HepG2 (cell line): ENCODE results near the gene KIF22. TPM values are rescaled to one million over a fixed set of nuclear protein-coding genes. Genes with fewer than 3 reads are reported as not detected.

Experiments
- ATAD3A ChIP-seq: sonication (generic); formaldehyde crosslinking; IDR thresholded peaks from 2 replicates; pipeline ENCODE4 v1.4.0; 2020; ENCODE audit warnings: missing genetic modification reagents
- ATF2 ChIP-seq: sonication (generic); formaldehyde crosslinking; IDR thresholded peaks from 2 replicates; pipeline ENCODE4 v1.4.0; 2020; ENCODE audit warnings: missing genetic modification reagents
- ATF3 ChIP-seq: sonication (generic); formaldehyde crosslinking; IDR thresholded peaks from 2 replicates; pipeline ENCODE4 v1.4.0; 2020; ENCODE audit warnings: missing genetic modification reagents
- CREBL2 ChIP-seq: sonication (generic); formaldehyde crosslinking; IDR thresholded peaks from 2 replicates; pipeline ENCODE4 v1.8.1; 2023; ENCODE audit warnings: missing genetic modification reagents, mild to moderate bottlenecking, borderline replicate concordance
- ELF4 ChIP-seq: sonication (generic); formaldehyde crosslinking; IDR thresholded peaks from 2 replicates; pipeline ENCODE4 v1.5.0; 2020; ENCODE audit warnings: missing genetic modification reagents, mild to moderate bottlenecking, moderate library complexity, borderline replicate concordance
- FOXK1 ChIP-seq: sonication (generic); formaldehyde crosslinking; IDR thresholded peaks from 2 replicates; pipeline ENCODE4 v1.4.0; 2020; ENCODE audit warnings: low read depth, missing genetic modification reagents, borderline replicate concordance
- HNF4G ChIP-seq, 2 experiments: sonication (generic) in 1 of 2; formaldehyde crosslinking in 1 of 2; IDR thresholded peaks; 2 replicates each; pipeline versions ENCODE4 v1.4.0 to v1.6.1; 2011 to 2020; ENCODE audit warnings: borderline replicate concordance in 2 of 2, low read depth in 2 of 2, mild to moderate bottlenecking in 2 of 2, low read length in 1 of 2, missing genetic modification reagents in 1 of 2, moderate library complexity in 1 of 2
- MED13 ChIP-seq: sonication (generic); formaldehyde crosslinking; IDR thresholded peaks from 2 replicates; pipeline ENCODE4 v1.5.0; 2020; ENCODE audit warnings: missing genetic modification reagents
- MIER2 ChIP-seq: IDR thresholded peaks from 2 replicates; pipeline ENCODE4 v1.6.1; 2016; ENCODE audit warnings: missing biosample characterization, missing genetic modification reagents
- MXI1 ChIP-seq: IDR thresholded peaks from 3 replicates; pipeline ENCODE4 v1.6.1; 2012; ENCODE audit warnings: low read depth, low read length, inconsistent platforms, borderline replicate concordance
- TMF1 ChIP-seq: sonication (generic); formaldehyde crosslinking; IDR thresholded peaks from 2 replicates; pipeline ENCODE4 v1.8.1; 2022; ENCODE audit warnings: low read depth, missing genetic modification reagents
- XBP1 ChIP-seq: sonication (generic); formaldehyde crosslinking; IDR thresholded peaks from 2 replicates; pipeline ENCODE4 v1.5.0; 2020; ENCODE audit warnings: missing genetic modification reagents
- ZEB1 ChIP-seq: IDR thresholded peaks from 2 replicates; pipeline ENCODE4 v1.6.1; 2012; ENCODE audit warnings: mild to moderate bottlenecking, low read depth, inconsistent platforms; ENCODE audit not compliant: insufficient replicate concordance
- ZHX1 ChIP-seq: sonication (generic); formaldehyde crosslinking; IDR thresholded peaks from 2 replicates; pipeline ENCODE4 v1.8.1; 2022; ENCODE audit warnings: low read depth, mild to moderate bottlenecking, missing genetic modification reagents
- ZNF235 ChIP-seq: sonication (generic); formaldehyde crosslinking; IDR thresholded peaks from 2 replicates; pipeline ENCODE4 v1.8.1; 2023; ENCODE audit warnings: mild to moderate bottlenecking, missing genetic modification reagents, borderline replicate concordance
- ZNF354B ChIP-seq: sonication (generic); formaldehyde crosslinking; IDR thresholded peaks from 2 replicates; pipeline ENCODE4 v1.8.0; 2022; ENCODE audit warnings: mild to moderate bottlenecking, missing genetic modification reagents
- ZNF720 ChIP-seq: sonication (generic); formaldehyde crosslinking; IDR thresholded peaks from 2 replicates; pipeline ENCODE4 v1.4.0; 2020; ENCODE audit warnings: missing genetic modification reagents
- polyA plus RNA-seq, 8 experiments: library from polyadenylated mRNA; depleted of rRNA in 3 of 8; stranded (reverse) in 7 of 8; unstranded in 1 of 8; fragments of >200 nt; fragmentation: Illumina TruSeq in 4 of 8; extraction: Trizol in 4 of 8; gene quantifications; 2 replicates each; pipeline versions ENCODE4 v1.2.1 to v1.2.3, GENCODE V29; 2011 to 2016; ENCODE audit warnings: low read depth in 4 of 8, missing spikeins in 1 of 8, mixed read lengths in 1 of 8; ENCODE audit not compliant: insufficient read depth in 1 of 8
- total RNA-seq, 5 experiments: library from RNA; depleted of rRNA; stranded (reverse); fragments of >200 nt; fragmentation: Illumina TruSeq; extraction: Trizol; gene quantifications; 2 replicates each; pipeline ENCODE4 v1.2.3, GENCODE V29; 2016; ENCODE audit warnings: low read depth in 1 of 5
- TF ChIP-seq, protein P1 (sequence below): sonication (generic); formaldehyde crosslinking; IDR thresholded peaks from 2 replicates; pipeline ENCODE4 v1.5.0; 2020; ENCODE audit warnings: mild to moderate bottlenecking, missing genetic modification reagents
- TF ChIP-seq, protein P2 (sequence below): sonication (generic); formaldehyde crosslinking; IDR thresholded peaks from 2 replicates; pipeline ENCODE4 v1.5.1; 2020; ENCODE audit warnings: mild to moderate bottlenecking, moderate library complexity, missing genetic modification reagents

KIF22 gene
- total and polyA plus RNA-seq, 2 of the 13 experiments (the other 11 are each of a cell fraction or from before 2014, with no cell fraction given) = 95.8 to 118 TPM

DNA sequence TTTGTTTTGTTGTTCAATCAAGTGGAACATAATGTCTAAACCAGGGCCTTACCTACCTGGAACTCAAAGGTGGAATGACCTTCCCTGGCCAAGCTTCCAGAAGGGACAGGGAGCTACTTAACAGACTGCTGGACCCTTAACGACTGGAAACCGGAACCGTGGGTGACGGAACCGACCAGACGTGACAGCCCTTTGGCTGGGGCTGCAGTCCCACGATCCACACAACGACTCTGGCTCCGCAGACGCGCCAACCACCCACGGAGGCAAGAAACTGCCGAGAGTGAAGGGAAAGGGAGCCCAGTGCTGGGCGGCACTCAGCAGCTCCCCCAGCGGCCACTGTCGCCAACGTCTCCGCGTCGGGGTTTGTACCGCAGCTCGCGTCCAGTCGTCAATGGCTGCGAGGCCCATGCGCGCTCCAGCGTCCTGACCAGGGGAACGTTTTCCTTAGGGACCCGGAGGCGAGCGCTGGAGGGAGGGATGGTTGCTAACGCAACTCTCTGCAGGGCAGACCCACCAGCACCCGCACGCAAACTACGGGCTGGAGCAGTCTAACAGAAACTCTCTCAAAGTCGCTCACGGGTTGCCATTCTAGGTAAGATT, 5.5 kb upstream of the KIF22 start (continued):
- TF ChIP-seq, protein P1, sequence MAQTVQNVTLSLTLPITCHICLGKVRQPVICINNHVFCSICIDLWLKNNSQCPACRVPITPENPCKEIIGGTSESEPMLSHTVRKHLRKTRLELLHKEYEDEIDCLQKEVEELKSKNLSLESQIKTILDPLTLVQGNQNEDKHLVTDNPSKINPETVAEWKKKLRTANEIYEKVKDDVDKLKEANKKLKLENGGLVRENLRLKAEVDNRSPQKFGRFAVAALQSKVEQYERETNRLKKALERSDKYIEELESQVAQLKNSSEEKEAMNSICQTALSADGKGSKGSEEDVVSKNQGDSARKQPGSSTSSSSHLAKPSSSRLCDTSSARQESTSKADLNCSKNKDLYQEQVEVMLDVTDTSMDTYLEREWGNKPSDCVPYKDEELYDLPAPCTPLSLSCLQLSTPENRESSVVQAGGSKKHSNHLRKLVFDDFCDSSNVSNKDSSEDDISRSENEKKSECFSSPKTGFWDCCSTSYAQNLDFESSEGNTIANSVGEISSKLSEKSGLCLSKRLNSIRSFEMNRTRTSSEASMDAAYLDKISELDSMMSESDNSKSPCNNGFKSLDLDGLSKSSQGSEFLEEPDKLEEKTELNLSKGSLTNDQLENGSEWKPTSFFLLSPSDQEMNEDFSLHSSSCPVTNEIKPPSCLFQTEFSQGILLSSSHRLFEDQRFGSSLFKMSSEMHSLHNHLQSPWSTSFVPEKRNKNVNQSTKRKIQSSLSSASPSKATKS (CRISPR knock-in tag) = no peak
- no peak for TF ChIP-seq ZNF720
- peak; percentile 81 for TF ChIP-seq ATF2 (CRISPR knock-in tag)
- no peak for TF ChIP-seq MED13
- TF ChIP-seq, protein P2, sequence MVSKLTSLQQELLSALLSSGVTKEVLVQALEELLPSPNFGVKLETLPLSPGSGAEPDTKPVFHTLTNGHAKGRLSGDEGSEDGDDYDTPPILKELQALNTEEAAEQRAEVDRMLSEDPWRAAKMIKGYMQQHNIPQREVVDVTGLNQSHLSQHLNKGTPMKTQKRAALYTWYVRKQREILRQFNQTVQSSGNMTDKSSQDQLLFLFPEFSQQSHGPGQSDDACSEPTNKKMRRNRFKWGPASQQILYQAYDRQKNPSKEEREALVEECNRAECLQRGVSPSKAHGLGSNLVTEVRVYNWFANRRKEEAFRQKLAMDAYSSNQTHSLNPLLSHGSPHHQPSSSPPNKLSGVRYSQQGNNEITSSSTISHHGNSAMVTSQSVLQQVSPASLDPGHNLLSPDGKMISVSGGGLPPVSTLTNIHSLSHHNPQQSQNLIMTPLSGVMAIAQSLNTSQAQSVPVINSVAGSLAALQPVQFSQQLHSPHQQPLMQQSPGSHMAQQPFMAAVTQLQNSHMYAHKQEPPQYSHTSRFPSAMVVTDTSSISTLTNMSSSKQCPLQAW (CRISPR knock-in tag) = peak; percentile 53
- TF ChIP-seq TMF1 (CRISPR knock-in tag) = no peak
- no peak for TF ChIP-seq HNF4G (IDR thresholded peaks at IDR 0.05; ENCODE audit: borderline replicate concordance, low read depth, low read length)
- no peak for TF ChIP-seq HNF4G (CRISPR knock-in tag; IDR thresholded peaks at IDR 0.05; ENCODE audit: borderline replicate concordance, low read depth)
- TF ChIP-seq CREBL2 (CRISPR knock-in tag) = peak; percentile 56; the same call in 1 of the 2 replicates
- no peak for TF ChIP-seq ZEB1
- TF ChIP-seq ZHX1 = peak; percentile 95
- TF ChIP-seq MXI1 = 0 out of 3 replicates have a peak, but pooled peaks have one; percentile 39
- TF ChIP-seq ZNF354B (CRISPR knock-in tag) = no peak
- 0 out of 2 replicates have a peak, but pooled peaks have one; percentile 18 for TF ChIP-seq ATF3 (CRISPR knock-in tag)
- peak; percentile 87 for TF ChIP-seq MIER2
- TF ChIP-seq FOXK1 (CRISPR knock-in tag) = no peak
- no peak for TF ChIP-seq ZNF235
- TF ChIP-seq XBP1 (CRISPR knock-in tag) = no peak
- no peak for TF ChIP-seq ELF4 (CRISPR knock-in tag)
- no peak for TF ChIP-seq ATAD3A (CRISPR knock-in tag)
